ENCODE measurements around the gene SCAF8. TPM values are rescaled to one million over a fixed set of nuclear protein-coding genes. Genes with fewer than 3 reads are reported as not detected.

SCAF8 gene
- total and polyA plus RNA-seq, 7 donors = 9.5 to 49.0 (median 40.1) TPM

DNA sequence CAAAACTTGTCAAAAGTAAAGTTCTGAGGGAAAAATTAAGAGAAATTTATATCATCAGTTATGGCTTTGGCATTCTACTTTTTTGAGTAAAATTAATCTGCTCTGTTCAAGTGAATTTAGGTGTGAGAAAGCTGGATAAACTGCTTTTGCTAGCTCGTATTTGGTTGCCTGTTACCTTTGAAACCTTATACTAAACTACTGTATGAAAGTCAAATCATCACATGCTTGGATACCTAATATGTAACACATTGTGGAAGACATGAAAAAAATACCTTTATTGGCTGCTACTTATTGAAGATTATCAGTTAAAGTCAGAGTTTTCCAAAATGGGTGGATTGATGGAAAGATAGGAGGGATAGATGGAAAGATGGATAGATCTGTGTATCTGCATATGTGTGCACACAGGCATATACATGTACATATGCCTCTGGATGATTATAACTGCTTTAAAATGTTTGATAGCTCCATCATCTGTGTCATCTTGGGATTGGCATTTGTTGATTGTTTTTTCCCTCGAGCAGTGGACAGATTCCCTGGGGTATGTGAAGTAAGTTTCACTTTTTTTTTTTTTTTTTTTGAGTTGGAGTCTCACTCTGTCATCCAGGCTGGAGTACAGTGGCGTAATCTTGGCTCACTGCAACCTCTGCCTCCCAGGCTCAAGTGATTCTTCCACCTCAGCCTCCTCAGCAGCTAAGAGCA lies 24.3 kb downstream of the SCAF8 start:
- H3K4me3 ChIP-seq = peak overlapping the region; percentile 5
- WGBS, 3 donors = 23 to 44% (median 26%) methylated on average over 3 of the region's 3 CpGs
- peak; percentile 40 to 75 (median 70) for ATAC-seq
- TF ChIP-seq, protein P1, sequence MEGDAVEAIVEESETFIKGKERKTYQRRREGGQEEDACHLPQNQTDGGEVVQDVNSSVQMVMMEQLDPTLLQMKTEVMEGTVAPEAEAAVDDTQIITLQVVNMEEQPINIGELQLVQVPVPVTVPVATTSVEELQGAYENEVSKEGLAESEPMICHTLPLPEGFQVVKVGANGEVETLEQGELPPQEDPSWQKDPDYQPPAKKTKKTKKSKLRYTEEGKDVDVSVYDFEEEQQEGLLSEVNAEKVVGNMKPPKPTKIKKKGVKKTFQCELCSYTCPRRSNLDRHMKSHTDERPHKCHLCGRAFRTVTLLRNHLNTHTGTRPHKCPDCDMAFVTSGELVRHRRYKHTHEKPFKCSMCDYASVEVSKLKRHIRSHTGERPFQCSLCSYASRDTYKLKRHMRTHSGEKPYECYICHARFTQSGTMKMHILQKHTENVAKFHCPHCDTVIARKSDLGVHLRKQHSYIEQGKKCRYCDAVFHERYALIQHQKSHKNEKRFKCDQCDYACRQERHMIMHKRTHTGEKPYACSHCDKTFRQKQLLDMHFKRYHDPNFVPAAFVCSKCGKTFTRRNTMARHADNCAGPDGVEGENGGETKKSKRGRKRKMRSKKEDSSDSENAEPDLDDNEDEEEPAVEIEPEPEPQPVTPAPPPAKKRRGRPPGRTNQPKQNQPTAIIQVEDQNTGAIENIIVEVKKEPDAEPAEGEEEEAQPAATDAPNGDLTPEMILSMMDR (IDR thresholded peaks at IDR 0.05) = no peak
- no peak for DNase-seq
- no peaks in the 10 kb centered on the region for H3K27me3 ChIP-seq (ENCODE audit: insufficient read depth in 3 of 3, low read length in 2 of 3)
- H3K36me3 ChIP-seq (ENCODE audit: insufficient read depth in 1 of 2, low read depth in 1 of 2) = no peaks in the 10 kb centered on the region
- intact Hi-C loops (cut with DNase I) = no loop called here
- H3K9me3 ChIP-seq = no peaks in the 10 kb centered on the region
- peaks cover 35% of the 10 kb centered on the region for H3K4me1 ChIP-seq
- H3K27ac ChIP-seq = no peak overlapping the region

DNA sequence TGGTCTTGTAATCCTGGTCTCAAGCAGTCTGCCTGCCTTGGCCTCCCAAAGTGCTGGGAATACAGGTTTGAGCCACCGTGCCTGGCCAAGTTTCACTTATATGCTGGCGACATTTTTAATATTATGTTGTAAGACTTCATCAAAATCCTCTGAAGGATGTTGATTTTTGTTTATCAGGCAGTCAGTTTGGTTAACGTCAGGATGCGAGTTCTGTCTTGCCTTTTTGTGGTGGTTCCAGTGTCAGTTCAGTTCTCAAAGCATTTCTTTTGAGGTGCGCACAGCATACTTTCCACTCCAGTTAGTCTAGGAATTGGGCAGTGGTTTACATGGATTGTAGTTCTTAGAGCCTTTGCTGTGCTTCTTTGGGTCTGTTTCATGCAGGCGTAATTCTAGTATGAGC lies 24.9 kb downstream of the SCAF8 start:
- no peaks in the 10 kb centered on the region for H3K36me3 ChIP-seq (ENCODE audit: insufficient read depth in 1 of 2, low read depth in 1 of 2)
- no peaks in the 10 kb centered on the region for H3K9me3 ChIP-seq
- no peaks in the 10 kb centered on the region for H3K27me3 ChIP-seq (ENCODE audit: insufficient read depth in 3 of 3, low read length in 2 of 3)
- DNase-seq (no peak), ATAC-seq (peak in 1 of 4 donors; percentile 5)
- H3K4me1 ChIP-seq = peaks cover 35% of the 10 kb centered on the region
- H3K4me3 ChIP-seq = no peak overlapping the region
- intact Hi-C loops (cut with DNase I) = no loop called here
- WGBS, 3 donors = 78 to 86% (median 79%) methylated on average over 6 of the region's 6 CpGs
- TF ChIP-seq, protein P1 (IDR thresholded peaks at IDR 0.05) = no peak
- H3K27ac ChIP-seq = no peak overlapping the region

DNA sequence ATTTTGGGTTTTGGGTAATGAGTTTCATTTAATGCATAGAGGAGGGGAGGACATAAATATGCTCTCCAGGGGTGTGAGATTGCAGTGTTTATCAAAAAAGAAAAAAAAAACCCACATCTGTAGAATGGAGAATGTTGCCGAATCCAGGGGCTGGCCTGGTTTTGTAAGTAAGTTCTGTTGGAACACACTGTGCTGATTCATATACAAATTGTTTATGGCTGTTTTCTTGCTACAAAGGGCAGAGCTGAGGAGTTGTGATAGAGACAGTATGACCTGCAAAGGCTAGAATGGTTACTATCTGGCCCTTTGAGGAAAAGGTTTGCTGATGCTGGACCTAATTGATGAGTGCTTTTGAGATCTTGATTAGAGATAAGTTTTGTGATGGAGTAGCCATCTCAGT lies 30.4 kb downstream of the SCAF8 start:
- Histone ChIP-seq H3K27ac (no peak overlapping the region), H3K36me3 (ENCODE audit: insufficient read depth in 1 of 2, low read depth in 1 of 2) (no peaks in the 10 kb centered on the region), H3K9me3 (no peaks in the 10 kb centered on the region), H3K4me1 (peaks cover 53% of the 10 kb centered on the region), H3K27me3 (ENCODE audit: insufficient read depth in 3 of 3, low read length in 2 of 3) (no peaks in the 10 kb centered on the region), H3K4me3 (no peak overlapping the region)
- DNase-seq = no peak
- 75 to 94% (median 93%) methylated on average over 1 of the region's 1 CpG for WGBS, 3 donors
- ATAC-seq = no peak
- TF ChIP-seq, protein P1 (IDR thresholded peaks at IDR 0.05) = no peak
- intact Hi-C loops (cut with DNase I) = no loop called here

DNA sequence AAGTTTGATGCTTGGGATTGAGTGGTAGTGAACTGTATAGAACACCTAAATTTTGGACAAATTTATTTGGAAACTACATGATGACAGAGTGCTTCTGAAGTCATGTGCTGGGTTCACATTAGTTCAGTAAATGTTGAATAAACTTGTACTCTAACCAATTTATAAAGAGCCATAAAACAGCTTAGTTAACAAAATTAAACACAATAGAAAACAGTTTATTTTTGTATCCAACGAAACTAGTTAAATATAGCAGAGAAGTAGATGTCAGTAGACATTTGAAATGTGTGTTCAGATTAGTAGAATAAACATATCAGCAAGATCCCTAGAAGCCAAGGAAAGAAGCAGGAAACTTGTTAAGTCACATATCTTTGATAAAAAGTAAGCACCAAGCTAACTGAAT lies 32.1 kb downstream of the SCAF8 start:
- TF ChIP-seq, protein P1 (IDR thresholded peaks at IDR 0.05) = no peak
- Histone ChIP-seq H3K9me3 (no peaks in the 10 kb centered on the region), H3K4me3 (no peak overlapping the region), H3K27ac (peak overlapping the region; percentile 78), H3K4me1 (peaks cover 59% of the 10 kb centered on the region), H3K36me3 (ENCODE audit: insufficient read depth in 1 of 2, low read depth in 1 of 2) (no peaks in the 10 kb centered on the region), H3K27me3 (ENCODE audit: insufficient read depth in 3 of 3, low read length in 2 of 3) (no peaks in the 10 kb centered on the region)
- DNase-seq (no peak), ATAC-seq (no peak)
- intact Hi-C loops (cut with DNase I) = loop anchor here in 1 of 2 donors (5.0 kb wide), 1 partner anchor 33 kb away; the partner anchor contains the start of gene SCAF8
- 12 to 42% (median 15%) methylated on average over 1 of the region's 1 CpG for WGBS, 3 donors
